HG03045 (cell line): ENCODE measurements around the gene CALML4.
"Not testable (repeated sequence)": the region's sequence is repeated elsewhere in the genome, so short reads cannot be mapped to it uniquely, and the experiment has no call there.

Source experiments
- ATAC-seq: cut with Tn5 transposase; IDR thresholded peaks from one replicate; pipeline ENCODE4 v1.9.1; 2021; ENCODE audit warnings: mild to moderate bottlenecking, moderate library complexity; ENCODE audit not compliant: unreplicated experiment

Gene CALML4

DNA sequence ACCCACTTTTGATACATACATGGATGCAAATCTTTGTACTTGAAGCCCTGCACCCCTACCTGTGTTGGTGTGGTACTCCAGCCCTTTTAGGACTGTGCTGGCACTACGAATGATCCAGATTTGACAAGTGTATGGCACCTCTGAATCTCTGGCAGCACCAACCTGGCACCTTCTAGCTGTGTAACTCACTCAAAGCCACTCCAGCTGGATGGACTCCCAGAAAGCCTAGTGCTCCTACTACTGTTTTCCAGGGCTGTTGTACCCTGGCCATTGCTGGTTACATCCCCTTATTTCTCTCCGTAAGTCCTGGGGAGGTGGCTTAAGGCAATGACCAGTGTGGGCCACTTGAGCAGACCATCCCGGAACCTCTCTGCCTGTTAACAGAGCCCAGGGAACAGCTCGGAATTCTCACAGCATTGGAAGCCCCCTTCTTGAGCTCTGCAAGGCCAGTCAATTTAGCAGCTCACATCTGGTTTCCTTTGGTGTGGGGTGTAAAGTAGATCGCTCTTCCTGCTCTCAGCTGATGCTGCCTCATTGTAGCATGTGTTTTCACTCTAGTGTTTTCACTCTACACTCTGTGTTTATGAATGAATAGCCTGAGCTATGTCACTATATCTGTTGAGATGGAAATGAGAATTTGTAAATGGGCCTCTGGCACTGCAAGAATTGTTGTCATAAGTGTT, 12.2 kb downstream of the CALML4 start:
- ATAC-seq: no peak

DNA sequence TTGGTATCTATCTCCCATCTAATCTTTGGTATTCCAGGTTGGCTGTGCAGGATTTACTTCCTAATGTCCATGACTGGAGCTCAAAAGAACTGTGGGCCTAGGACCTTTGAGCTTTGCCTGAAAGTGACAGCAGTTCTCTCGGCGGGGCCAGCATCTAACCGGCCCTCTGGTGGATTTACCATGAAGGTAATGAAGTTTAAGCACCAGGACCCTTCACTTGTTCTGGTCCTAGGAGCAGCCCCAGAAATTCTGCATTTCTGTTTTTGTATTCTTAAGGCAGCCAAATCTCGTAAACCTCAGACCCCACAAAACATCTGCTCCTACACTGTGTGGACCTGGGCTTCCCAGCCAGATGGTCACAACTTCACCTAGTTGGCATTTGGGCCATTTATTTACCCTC, 13.0 kb downstream of the CALML4 start:
- no peak for ATAC-seq

DNA sequence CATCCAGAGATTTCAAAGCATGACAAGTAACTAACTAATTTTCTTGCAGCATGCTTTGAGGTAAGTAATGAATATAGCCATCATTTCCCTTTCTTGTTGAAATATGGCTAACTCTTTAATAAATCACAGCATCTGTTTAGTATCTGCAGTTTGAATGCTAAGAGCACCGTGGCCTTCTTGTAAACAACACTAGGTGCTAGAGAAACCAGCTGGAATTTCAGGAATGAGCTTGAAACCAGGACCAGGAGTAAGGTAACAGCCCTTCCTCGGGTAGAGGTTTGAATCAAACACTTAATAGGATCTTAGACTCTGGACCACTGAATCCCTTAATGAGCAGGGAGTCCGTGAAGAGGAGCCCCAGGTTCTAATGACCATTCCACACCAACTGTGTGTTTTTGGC, 13.6 kb downstream of the CALML4 start:
- ATAC-seq: no peak

DNA sequence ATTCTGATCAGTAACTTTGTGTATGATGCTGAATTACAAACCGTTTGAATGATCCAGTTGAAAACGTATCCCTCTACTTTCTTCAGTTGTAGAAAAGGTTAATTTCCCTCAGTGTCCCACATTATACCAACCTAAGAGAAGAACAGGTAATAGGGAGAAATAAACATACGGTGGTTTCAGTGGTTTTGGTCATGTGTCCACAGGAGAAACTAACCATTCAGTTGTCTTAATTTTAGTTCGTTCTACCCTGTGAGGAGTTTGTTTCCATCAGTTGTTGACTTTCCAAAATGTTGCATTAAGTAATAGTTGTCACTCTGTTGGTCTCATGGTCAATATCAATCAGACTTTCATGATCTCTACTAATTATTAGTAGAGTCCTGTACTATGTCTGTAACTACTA, 15.1 kb downstream of the CALML4 start:
- ATAC-seq: no peak

DNA sequence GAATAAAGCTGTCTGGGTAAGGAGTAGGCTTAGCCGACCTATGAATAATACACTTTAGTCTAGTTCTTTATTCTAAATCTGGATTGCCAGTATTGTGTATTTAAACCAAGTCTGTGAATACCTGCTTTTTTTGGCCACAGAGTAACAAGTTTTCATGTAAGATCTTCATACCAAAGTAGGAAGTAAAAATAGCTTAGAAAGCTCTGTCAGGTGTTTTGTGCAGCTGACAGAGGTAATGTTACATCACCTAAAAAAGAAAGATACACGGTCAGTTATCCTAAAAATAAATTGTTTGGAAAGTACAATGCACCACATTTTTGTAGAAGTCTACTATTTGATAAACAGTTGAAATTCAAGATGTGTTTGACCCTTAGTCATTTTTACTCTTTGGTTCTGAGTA, 16.5 kb downstream of the CALML4 start:
- ATAC-seq: no peak

DNA sequence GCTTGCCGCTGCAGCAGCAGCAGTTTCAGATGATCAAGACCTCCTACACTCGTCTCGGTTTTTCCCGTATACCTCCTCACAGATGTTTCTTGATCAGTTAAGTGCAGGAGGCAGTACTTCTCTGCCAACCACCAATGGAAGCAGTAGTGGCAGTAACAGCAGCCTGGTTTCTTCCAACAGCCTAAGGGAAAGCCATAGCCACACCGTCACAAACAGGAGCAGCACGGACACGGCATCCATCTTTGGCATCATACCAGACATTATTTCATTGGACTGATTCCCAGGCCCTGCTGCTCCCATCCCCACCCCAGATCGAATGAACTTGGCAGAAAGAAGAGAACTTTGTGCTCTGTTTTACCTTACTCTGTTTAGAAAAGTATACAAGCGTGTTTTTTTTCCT, 17.6 kb downstream of the CALML4 start:
- no peak for ATAC-seq

DNA sequence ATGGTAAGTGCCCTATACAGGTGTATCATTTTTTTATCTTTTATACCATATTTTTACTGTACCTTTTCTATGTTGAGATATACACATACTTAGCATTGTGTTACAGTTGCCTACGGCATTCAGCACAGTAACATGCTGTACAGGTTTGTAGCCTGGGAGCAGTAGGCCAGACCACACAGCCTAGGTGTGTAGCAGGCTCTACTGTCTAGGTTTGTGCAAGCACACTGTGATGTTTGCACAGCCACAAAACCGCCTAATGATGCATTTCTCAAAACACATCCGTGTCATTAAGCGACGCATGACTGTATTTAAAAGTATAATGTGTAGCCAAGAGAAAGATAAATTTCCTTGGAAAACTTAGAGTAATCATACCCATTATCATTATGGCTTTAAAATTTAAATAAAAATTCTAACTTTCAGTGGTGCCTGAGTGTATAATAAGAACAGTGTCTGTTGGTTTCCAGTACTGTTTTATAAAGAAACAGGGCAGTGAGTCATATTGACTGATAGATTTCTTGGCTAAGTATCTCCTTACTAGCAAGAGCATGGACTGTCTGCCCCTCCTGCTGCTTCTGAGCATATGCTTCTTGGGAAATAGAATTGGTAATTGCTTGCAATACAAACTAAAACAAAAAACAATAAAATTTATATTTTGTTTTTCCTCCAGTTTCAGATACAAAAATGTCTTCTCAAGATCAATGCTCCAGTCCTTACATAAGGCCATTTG, 18.3 kb downstream of the CALML4 start:
- ATAC-seq: no peak

DNA sequence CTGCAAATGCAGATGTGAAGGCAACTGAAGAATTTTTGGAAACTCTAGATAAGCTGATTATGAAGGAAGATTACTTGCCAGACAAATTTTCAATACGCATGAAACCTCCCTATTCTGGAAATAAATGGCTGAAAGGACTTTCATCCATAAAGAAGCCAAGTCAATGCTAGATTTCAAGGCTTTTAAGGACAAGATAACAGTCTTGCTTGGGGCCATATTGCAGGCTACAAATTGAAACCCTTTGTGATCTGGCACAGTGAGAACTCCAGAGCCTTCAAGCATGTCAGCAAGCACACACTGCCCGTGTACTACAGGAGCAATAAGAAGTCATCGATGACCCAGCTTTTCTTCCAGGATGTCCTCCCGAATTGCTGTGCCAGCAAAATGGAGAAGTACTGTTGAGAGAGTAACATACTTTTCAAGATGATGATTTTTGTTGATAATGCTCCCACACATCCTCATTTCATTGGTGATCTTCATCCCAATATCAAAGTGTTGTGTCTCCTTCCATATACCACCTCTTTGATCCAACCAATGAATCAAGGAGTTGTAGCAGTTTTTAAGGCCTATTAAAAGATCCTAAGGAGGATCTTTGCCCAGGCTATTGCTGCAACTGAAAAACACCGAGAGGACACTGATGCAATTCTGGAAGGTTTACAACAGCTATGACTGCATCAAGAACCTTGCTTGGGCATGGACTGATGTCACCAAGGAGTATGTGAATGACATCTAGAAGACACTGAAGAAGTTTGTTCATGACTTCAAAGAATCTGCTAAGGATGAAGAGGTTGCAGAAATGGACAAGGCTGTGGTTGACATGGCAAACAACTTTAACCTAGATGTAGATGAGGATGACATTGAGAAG, 20.3 kb downstream of the CALML4 start:
- no peak for ATAC-seq

DNA sequence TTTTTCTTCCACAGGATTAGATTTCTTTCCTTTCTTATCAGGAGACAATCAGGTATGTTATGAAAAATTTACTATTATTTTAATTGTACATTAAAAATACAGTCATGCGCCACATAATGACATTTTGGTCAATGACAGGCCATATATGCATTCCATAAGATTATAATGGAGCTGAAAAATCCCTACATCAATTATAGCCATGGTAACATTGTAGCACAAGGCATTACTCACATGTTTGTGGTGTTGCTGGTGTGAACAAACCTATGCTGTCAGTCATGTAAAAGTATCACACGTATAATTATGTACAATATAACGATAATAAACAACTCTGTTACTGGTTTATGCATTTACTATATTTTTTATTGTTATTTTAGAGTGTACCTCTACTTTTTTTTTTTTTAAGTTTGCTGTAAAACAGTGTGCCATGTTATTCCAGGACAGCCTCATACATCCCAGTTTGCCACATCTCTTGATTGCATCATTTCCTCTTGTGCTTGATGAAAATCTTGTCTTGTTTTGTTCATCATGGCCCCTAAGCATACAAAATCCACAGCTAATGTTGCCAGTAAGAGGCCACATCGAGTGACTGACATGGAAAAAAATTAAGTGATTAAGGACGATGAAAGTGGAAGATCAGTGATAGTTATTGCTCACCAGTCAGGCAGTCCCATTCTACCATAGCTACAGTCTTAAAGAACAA, 21.4 kb downstream of the CALML4 start:
- ATAC-seq: no peak

DNA sequence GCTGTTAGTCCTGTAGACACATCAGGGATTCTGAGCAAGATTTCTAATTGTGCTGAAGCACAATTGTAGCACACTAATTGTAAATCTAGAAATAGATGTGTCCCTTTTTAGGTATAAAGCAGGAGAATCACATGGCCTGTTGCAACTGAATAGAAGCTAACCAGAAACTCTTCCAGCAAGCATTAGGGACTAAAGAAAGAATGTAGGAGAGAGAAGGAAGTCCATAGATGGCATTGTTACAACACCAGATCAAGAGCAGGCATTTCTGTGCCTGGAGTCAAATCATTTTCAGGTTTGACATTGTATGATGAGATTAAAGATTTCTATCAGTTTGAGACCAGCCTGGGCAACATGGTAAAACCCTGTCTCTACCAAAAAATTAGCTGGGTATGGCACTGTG, 27.4 kb downstream of the CALML4 start:
- no peak for ATAC-seq

DNA sequence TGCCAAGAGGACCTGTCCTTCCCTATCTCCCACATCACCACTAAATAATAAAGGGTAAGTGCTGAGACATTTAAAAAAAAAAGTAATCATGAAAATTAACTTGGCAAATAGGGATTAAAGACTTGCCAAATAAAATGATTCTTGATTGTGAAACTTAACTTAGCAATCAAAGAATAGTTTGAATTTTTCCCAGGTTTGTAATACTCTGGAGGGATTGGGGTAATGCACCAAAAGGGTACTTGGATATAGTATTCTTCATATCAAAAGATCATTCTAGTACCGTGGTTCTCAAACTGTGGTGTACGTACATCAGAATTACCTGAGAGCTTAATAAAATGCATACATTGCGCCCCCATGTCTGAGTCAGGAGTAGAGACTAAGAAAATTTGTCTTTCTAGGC, 28.5 kb downstream of the CALML4 start:
- ATAC-seq: no peak

DNA sequence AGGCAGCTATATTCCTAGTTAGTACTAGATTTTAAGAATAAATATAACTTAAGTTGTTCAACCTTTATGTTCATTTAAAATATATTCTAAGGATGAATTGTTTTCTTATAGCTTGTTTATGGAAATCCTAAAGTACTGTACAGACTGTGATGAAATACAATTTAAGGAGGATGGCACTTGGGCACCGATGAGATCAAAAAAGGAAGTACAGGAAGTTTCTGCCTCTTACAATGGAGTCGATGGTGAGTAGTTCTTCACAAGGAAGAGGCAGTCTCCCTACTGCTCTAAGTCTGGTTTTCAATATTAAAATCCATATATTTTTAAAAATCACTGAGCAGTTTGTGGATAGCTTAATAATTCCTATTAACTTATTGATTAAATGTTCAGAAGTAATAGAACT, 29.6 kb downstream of the CALML4 start:
- no peak for ATAC-seq

DNA sequence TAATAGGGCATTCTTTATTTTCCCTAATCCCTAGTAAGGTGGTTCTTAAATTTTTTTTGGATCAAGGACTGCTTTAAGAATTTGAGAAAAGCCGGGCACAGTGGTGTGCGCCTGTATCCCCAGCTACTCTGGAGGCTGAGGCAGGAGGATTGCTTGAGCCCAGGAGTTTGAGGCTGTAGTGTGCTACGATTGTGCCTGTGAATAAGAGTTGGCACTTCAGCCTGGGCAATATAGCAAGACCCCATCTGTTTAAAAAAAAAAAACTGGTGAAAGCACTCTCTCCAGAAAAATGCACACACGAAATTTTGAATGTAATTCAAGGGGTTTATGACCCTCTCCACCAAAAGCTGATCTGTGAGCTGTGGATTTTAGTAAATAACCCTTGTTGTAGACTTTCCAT, 32.0 kb downstream of the CALML4 start:
- no peak for ATAC-seq

DNA sequence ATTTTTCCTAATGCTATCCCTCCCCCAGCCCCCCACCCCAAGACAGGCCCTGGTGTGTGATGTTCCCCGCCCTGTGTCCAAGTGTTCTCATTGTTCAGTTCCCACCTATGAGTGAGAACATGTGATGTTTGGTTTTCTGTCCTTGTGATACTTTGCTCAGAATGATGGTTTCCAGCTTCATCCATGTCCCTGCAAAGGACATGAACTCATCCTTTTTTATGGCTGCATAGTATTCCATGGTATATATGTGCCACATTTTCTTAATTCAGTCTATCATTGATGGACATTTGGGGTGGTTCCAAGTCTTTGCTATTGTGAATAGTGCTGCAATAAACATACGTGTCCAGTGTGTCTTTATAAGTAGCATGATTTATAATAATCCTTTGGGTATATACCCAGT, 33.1 kb downstream of the CALML4 start:
- ATAC-seq: not testable (repeated sequence)

DNA sequence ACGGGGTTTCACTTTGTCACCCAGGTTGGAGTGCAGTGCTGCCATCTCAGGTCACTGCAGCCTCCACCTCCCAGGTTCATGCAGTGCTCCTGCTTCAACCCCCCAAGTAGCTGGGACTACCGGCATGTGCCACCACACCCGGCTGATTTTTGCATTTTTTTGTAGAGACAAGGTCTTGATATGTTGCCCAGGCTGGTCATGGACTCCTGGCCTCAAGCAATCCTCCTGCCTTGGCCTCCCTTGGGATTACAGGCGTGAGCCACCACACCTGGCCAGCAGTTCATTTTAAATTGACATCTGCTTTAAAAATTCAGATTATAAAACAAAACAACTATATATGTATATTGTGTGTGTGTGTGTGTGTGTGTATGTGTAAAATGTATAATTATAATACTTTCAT, 38.3 kb downstream of the CALML4 start:
- ATAC-seq: no peak

DNA sequence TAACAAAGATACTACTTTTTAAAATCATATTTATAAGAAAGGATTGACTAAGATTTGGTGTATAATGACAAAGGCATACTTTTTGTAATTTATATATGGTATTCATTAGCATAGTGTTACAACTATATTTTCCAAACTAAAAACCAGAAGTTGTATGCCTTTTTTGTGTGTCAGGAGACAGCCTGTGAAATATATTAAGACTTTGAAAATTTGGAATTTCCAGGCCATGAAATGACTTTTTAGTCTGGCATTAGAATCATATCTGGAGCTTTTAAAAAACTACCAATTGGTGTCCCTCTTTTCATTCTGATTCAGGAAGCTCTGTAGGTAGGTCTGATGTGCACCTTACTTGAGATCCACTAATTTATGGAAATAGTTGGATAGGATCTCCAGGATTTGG, 41.9 kb downstream of the CALML4 start:
- no peak for ATAC-seq

DNA sequence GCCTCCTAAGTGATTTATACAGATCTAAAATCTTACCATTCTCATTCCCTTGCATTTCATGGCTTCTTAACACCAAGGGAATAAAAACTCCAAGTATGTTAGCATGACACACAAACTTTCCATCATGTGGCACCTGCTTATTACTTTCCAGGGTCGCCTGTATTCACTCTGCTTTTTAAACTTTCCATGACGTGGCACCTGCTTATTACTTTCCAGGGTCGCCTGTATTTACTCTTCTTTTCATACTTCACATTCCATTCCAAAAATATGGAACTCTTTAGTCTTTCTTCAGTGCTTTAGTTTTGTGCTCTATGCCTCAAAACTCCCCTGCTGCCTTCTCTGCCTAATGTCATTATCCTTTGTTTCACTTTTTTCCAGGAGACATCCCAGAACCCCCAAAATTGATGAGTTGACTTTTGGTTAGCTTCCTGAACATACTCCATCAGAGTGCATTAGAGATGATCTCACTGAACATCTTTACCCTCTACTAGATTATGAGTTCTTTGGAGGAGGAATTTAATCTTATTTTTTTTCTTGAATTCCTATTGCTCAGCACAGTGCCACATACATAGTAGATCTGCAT, 47.0 kb downstream of the CALML4 start:
- ATAC-seq: no peak

DNA sequence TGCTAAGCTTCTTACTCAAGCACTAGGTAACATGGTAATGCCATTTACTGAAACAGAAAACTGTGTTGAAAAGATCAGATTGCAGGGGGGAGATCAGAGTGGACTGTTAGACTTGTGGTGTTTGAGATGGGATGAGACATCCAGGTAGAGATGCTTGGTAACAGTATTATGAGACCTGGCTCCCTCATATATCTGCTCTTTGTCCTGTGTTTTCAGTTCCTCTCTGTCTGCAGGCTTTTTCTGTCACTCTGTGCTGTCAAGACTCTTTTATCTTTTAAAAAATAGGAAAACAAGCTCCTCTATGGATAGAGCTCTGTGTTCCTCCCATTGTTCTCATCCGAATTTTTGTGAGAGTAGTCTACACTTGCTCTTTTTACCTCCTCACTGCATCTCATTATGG, 48.1 kb downstream of the CALML4 start:
- no peak for ATAC-seq

DNA sequence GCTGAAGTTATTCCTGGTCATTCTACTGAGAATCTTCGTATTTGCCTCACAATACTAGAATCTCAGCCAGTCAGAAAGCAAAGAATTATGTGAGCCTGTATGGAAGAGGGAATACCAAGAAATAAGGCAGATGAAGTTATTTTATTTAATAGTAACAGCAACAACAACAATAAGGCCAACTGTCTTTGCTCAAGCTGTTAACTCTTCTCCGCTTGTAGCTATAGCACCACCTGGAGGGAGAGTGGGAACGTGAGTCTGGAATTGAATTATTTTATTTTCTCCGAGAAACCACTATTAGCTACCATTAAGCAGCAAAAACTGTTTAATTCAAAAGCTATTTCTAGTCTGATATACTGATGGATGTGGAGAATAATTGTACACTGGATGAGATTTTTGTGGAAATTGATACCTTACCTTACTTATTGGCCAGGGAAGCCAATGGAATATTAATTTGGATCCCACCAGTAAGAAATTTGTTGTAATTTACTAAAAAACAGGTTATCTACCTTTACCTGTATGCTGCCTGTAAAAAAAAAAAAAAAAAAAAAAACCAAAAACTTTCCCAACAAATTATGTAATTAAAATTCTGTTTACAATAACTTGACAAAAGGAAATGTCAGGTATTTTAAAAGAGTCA, 50.1 kb downstream of the CALML4 start:
- no peak for ATAC-seq

DNA sequence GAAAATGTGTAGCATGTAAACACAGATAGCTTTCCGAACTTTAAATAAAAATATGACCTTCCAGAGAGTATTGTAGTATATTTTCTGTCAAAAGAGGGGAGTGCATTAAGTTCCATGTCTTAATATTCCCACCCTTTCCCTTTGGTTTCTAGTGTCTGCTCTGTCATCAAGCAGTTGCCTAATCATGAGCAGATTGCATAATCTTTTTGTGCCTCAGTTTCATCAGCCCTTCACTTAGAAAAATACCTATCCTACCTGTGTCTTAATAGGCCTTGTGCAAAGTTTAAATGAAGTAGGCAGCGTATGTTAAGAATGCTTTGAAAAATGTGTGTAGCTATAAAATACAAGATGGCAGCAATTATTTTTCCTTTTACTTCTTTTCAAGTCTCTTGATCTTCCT, 52.8 kb downstream of the CALML4 start:
- no peak for ATAC-seq
